PFSK-1 (cell line): ENCODE data around the gene IFIH1.

ENCODE experiments used
- FOXP2 ChIP-seq: optimal IDR thresholded peaks from 2 replicates; pipeline ENCODE3; 2011; ENCODE audit warnings: borderline replicate concordance, control low read depth, inconsistent platforms; ENCODE audit not compliant: insufficient read depth; ENCODE audit errors: extremely low read length, extremely low read depth
- POLR2AphosphoS5 ChIP-seq: IDR thresholded peaks from 2 replicates; pipeline ENCODE4 v1.6.1; 2012; ENCODE audit warnings: low read depth, mild to moderate bottlenecking, control low read depth, low read length, moderate library complexity
- SIN3A ChIP-seq: IDR thresholded peaks from 2 replicates; pipeline ENCODE4 v1.6.1; 2012; ENCODE audit warnings: mild to moderate bottlenecking, low read length, moderate library complexity, borderline replicate concordance; ENCODE audit not compliant: insufficient read depth
- TAF1 ChIP-seq: IDR thresholded peaks from 2 replicates; pipeline ENCODE4 v1.6.1; 2012; ENCODE audit warnings: low read length, control low read depth, borderline replicate concordance; ENCODE audit not compliant: insufficient read depth
- TF ChIP-seq, protein P1 (sequence below), 2 experiments: IDR thresholded peaks; 2 replicates each; pipeline versions ENCODE4 v1.6.1 to v1.8.0; 2011 to 2012; ENCODE audit warnings: low read depth in 2 of 2, low read length in 2 of 2, control low read depth in 1 of 2, inconsistent platforms in 1 of 2, mild to moderate bottlenecking in 1 of 2, moderate library complexity in 1 of 2; ENCODE audit not compliant: insufficient read depth in 1 of 2

IFIH1 gene

DNA sequence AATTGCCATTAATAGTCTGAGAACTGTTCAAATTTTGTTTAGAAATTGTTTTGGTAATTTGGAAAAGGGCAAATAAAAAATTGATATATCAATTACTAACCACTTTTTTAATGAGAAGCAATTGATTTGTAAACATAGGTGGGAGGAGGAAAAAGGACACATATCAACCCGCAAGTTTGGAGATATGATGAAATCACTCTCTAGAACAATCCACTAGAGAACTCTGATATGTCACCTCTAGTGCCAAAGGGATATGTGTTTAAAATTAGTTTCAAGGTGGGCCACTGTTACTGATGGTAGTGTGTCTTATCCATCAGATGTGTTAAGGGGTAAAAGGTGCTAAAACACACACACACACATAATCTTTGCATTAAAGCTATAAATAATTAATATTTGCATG, 16.6 kb downstream of the IFIH1 start:
- TF ChIP-seq FOXP2 (no peak), SIN3A (no peak), POLR2AphosphoS5 (no peak), TAF1 (no peak)
- TF ChIP-seq, protein P1, sequence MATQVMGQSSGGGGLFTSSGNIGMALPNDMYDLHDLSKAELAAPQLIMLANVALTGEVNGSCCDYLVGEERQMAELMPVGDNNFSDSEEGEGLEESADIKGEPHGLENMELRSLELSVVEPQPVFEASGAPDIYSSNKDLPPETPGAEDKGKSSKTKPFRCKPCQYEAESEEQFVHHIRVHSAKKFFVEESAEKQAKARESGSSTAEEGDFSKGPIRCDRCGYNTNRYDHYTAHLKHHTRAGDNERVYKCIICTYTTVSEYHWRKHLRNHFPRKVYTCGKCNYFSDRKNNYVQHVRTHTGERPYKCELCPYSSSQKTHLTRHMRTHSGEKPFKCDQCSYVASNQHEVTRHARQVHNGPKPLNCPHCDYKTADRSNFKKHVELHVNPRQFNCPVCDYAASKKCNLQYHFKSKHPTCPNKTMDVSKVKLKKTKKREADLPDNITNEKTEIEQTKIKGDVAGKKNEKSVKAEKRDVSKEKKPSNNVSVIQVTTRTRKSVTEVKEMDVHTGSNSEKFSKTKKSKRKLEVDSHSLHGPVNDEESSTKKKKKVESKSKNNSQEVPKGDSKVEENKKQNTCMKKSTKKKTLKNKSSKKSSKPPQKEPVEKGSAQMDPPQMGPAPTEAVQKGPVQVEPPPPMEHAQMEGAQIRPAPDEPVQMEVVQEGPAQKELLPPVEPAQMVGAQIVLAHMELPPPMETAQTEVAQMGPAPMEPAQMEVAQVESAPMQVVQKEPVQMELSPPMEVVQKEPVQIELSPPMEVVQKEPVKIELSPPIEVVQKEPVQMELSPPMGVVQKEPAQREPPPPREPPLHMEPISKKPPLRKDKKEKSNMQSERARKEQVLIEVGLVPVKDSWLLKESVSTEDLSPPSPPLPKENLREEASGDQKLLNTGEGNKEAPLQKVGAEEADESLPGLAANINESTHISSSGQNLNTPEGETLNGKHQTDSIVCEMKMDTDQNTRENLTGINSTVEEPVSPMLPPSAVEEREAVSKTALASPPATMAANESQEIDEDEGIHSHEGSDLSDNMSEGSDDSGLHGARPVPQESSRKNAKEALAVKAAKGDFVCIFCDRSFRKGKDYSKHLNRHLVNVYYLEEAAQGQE (IDR thresholded peaks at IDR 0.05; ENCODE audit: insufficient read depth in 1 of 2, low read depth in 2 of 2, low read length in 2 of 2), result no peak

DNA sequence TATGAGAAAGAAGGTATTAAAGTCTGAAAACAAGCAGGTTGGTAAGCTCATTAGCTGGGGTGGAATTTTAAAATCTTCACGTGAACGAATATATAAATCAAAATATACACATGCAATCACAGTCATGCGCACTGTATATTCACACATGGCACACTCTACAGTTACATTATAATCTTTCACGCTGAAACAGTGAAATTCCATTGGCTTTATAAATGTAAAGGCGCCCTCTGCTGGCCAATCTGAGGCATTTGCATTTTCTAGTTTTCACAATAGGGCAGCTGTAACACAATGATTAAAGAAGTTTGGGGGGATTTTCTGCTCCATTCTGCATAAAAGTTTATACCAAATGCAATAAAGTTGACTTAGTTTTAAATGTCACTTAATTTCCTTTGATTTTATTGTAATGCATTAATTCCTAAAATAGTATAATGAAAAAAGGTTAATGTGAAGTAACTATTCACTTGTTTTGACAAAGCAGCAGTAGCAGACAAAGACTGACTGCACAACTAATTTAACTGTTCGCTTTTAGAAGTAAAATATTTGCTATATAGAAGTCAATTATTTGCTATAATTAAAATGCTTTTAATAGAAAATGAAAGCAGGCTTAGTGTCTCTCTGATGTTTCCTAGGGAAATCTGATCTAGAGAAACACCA, 17.2 kb downstream of the IFIH1 start:
- TF ChIP-seq, protein P1 (IDR thresholded peaks at IDR 0.05; ENCODE audit: insufficient read depth in 1 of 2, low read depth in 2 of 2, low read length in 2 of 2), result no peak
- TF ChIP-seq POLR2AphosphoS5, result no peak

DNA sequence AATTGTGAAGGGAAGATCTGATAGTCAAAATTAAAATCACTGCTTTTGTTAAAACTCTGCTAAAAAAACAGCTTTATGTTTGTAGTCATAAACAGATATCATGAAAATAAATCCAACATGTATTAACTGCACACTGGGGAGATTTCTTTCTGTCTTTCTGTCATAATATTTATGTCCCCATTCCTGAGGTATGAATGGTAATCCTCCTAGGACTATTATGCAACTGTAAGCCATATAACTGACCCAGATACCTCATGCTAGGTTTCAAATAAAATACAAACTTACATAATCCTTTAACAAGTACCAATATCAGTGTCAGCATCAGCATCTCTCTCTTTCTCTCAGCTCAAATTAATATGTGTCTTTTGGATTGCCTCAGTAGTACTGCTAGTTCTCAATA, 18.2 kb downstream of the IFIH1 start:
- TF ChIP-seq SIN3A (no peak), FOXP2 (no peak), POLR2AphosphoS5 (no peak), TAF1 (no peak)
- TF ChIP-seq, protein P1 (IDR thresholded peaks at IDR 0.05; ENCODE audit: insufficient read depth in 1 of 2, low read depth in 2 of 2, low read length in 2 of 2), result no peak

DNA sequence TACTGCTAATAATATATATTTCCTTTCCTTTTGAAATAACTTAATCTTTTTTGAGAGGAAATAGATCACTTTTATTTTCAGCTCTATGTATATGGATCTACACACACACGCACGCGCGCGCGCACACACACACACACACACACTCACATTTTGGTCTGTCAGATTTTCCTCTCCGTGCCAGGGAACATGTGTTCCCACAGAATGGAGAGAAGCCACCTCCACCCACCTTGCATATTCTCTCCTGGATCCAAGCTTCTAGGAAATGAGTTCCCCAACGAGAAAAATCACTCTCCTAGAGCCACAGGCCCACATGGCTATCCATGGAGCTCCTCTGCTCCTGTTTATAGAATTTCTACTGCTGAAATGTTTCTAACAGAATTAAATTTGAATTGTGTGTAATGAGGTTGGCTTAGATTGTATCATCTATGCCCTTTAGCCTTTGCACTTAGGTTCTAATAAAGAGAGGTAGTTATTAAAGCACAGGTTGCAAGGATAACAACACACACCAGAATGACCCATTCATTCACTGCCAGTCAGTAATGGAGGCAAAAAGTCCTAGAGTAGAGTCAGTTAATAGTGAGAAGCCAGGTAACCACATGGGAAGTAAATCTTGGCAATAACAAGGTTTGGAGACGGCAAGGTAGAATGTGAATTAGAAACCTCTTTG, 19.7 kb downstream of the IFIH1 start:
- TF ChIP-seq FOXP2 (no peak), SIN3A (no peak), TAF1 (no peak), POLR2AphosphoS5 (no peak)
- TF ChIP-seq, protein P1 (IDR thresholded peaks at IDR 0.05; ENCODE audit: insufficient read depth in 1 of 2, low read depth in 2 of 2, low read length in 2 of 2), result no peak
